Liver (tissue), 9 donors: ENCODE measurements around the gene POU3F1. TPM values are rescaled to one million over a fixed set of nuclear protein-coding genes. Genes with fewer than 3 reads are reported as not detected.
A peak's percentile ranks its signal among the peaks of the same experiment; 100 is the strongest.

ENCODE experiments used
- DNase-seq: peaks from one replicate; pipeline ENCODE4 v3.0.0-alpha.2; 2017; ENCODE audit warnings: low spot score
- H3K27ac ChIP-seq, 2 donors: one replicate each; pipeline ENCODE4 v1.7.0; 2013; ENCODE audit warnings: inconsistent platforms in 2 of 2, low read length in 2 of 2, control low read depth in 1 of 2, low read depth in 1 of 2, mild to moderate bottlenecking in 1 of 2
- H3K27me3 ChIP-seq, 4 donors: one replicate each; pipeline versions ENCODE4 v1.6.1 to v1.7.0; 2013; ENCODE audit warnings: low read length in 3 of 4, inconsistent platforms in 1 of 4, mild to moderate bottlenecking in 1 of 4, moderate library complexity in 1 of 4; ENCODE audit not compliant: control insufficient read depth in 4 of 4, insufficient read depth in 4 of 4
- H3K36me3 ChIP-seq, 4 donors: one replicate each; pipeline versions ENCODE4 v1.6.1 to v1.7.0; 2013; ENCODE audit warnings: low read length in 3 of 4, mild to moderate bottlenecking in 3 of 4, low read depth in 1 of 4, moderate library complexity in 1 of 4; ENCODE audit not compliant: control insufficient read depth in 4 of 4, insufficient read depth in 3 of 4
- H3K4me1 ChIP-seq, 4 donors: one replicate each; pipeline versions ENCODE4 v1.6.1 to v1.7.0; 2013; ENCODE audit warnings: low read length in 3 of 4, mild to moderate bottlenecking in 3 of 4, moderate library complexity in 1 of 4; ENCODE audit not compliant: control insufficient read depth in 4 of 4, insufficient read depth in 4 of 4
- H3K4me3 ChIP-seq, 3 donors: one replicate each; pipeline versions ENCODE4 v1.6.1 to v1.7.0; 2013; ENCODE audit warnings: low read length in 3 of 3, control low read depth in 1 of 3, low read depth in 1 of 3, mild to moderate bottlenecking in 1 of 3
- H3K9ac ChIP-seq, 2 donors: one replicate each; pipeline ENCODE4 v1.7.0; 2013; ENCODE audit warnings: low read length in 2 of 2, mild to moderate bottlenecking in 2 of 2, moderate library complexity in 2 of 2, control low read depth in 1 of 2, low read depth in 1 of 2
- H3K9me3 ChIP-seq, 4 donors: one replicate each; pipeline versions ENCODE4 v1.6.1 to v1.7.0; 2013; ENCODE audit warnings: low read length in 3 of 4; ENCODE audit not compliant: control insufficient read depth in 4 of 4
- EGR1 ChIP-seq, 2 donors: IDR thresholded peaks; 2 replicates each; pipeline ENCODE4 v1.6.1; 2016 to 2018; ENCODE audit warnings: antibody characterized with exemption in 2 of 2, low read depth in 2 of 2
- FOXA1 ChIP-seq: IDR thresholded peaks from 2 replicates; pipeline ENCODE4 v1.6.1; 2016; ENCODE audit warnings: antibody characterized with exemption
- FOXA2 ChIP-seq: IDR thresholded peaks from 2 replicates; pipeline ENCODE4 v1.6.1; 2016; ENCODE audit warnings: antibody characterized with exemption
- GABPA ChIP-seq, 2 donors: IDR thresholded peaks in 1 of 2; conservative IDR thresholded peaks in 1 of 2; 2 replicates each; pipeline ENCODE4 v1.6.1; 2016; ENCODE audit warnings: antibody characterized with exemption in 2 of 2, mild to moderate bottlenecking in 1 of 2, moderate library complexity in 1 of 2
- HNF4G ChIP-seq: IDR thresholded peaks from 2 replicates; pipeline ENCODE4 v1.6.1; 2016; ENCODE audit warnings: antibody characterized with exemption
- JUND ChIP-seq, 2 donors: IDR thresholded peaks; 2 replicates each; pipeline ENCODE4 v1.6.1; 2016; ENCODE audit warnings: antibody characterized with exemption in 2 of 2
- MAX ChIP-seq: IDR thresholded peaks from 2 replicates; pipeline ENCODE4 v1.6.1; 2016; ENCODE audit warnings: antibody characterized with exemption
- NR2F2 ChIP-seq: IDR thresholded peaks from 2 replicates; pipeline ENCODE4 v1.6.1; 2016; ENCODE audit warnings: antibody characterized with exemption
- RXRA ChIP-seq, 2 donors: IDR thresholded peaks; 2 replicates each; pipeline ENCODE4 v1.6.1; 2017 to 2018; ENCODE audit warnings: antibody characterized with exemption in 2 of 2, mild to moderate bottlenecking in 1 of 2
- SP1 ChIP-seq: IDR thresholded peaks from 2 replicates; pipeline ENCODE4 v1.6.1; 2018; ENCODE audit warnings: antibody characterized with exemption, mild to moderate bottlenecking
- TAF1 ChIP-seq: conservative IDR thresholded peaks from 2 replicates; pipeline ENCODE4 v1.6.1; 2016; ENCODE audit warnings: antibody characterized with exemption, mild to moderate bottlenecking
- YY1 ChIP-seq: IDR thresholded peaks from 2 replicates; pipeline ENCODE4 v1.6.1; 2016; ENCODE audit warnings: antibody characterized with exemption, mild to moderate bottlenecking
- ZBTB33 ChIP-seq: IDR thresholded peaks from 2 replicates; pipeline ENCODE4 v1.6.1; 2016; ENCODE audit warnings: antibody characterized with exemption
- WGBS: extraction: QIAGEN DNeasy Blood & Tissue Kit; methylation state at CpG from one replicate; pipeline ENCODE4 v1.1.7; 2013; 5-methylcytosine and 5-hydroxymethylcytosine counted together
- polyA plus RNA-seq, 2 donors: library from polyadenylated mRNA; stranded (reverse) in 1 of 2; unstranded in 1 of 2; fragments of 200-250 nt in 1 of 2; fragments of >200 nt in 1 of 2; fragmentation: Nextera tagmentation in 1 of 2; extraction: Ambion mirVana in 1 of 2; gene quantifications; one replicate each; pipeline versions ENCODE4 v1.2.1 to v1.2.3, GENCODE V29; 2013 to 2015
- total RNA-seq, 2 donors: library from RNA; depleted of rRNA; stranded (reverse); fragments of >200 nt; gene quantifications; one replicate each; pipeline ENCODE4 v1.2.3, GENCODE V29; 2014
- TF ChIP-seq, protein P1 (sequence below): fragments of 150-350 bp; IDR thresholded peaks from 2 replicates; pipeline ENCODE4 v1.5.1; 2017; ENCODE audit warnings: improper control_type of control experiment, low read depth, low read length; ENCODE audit not compliant: missing input control
- TF ChIP-seq, protein P2 (sequence below): IDR thresholded peaks from 2 replicates; pipeline ENCODE4 v1.6.1; 2016; ENCODE audit warnings: antibody characterized with exemption, mild to moderate bottlenecking
- donor health status: healthy.
- donor health status: healthy.
- donor health status: healthy.
- donor health status: healthy.
- donor health status: healthy.

Gene POU3F1
- total and polyA plus RNA-seq, 4 donors = not detected

DNA sequence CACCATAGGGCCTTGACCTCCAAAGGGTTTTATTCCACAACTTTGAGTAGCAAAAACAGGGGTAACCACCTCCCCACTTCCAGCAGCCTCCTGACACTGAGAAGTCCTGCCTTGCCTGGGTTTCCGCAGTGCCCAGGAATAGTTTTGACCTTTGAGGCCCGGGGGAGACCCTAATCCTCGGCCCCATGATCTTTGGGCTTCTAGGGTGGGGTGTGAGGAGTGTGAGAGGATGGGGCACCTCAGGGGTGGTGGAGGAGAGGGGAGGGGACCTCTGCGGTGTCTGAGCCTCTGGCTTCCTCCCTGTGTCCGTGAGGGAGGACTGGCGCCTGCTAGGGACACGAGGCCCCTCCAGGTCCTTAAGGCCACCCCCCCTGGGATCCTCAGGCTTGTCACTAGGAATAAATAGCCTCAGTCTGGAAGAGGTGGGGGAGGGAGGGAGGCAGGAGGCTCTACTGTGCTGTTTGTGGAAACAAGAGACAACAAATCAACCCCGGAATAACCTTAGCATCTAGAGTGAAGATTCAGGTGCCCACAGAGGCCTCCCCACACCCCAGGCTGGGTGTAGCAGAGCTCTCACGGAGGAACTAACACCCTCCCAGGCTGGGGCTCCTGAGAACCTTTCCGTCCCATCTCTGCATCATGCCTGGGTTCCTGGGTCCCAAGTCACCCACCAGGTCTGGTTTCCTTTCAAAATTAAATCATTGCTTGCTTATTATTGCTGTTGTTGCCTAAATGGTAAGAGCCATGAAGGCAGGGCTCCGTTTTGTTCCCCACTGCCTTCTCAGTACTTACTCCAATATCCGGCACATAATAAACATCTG lies 40.4 kb downstream of the POU3F1 start (continued):
- TF ChIP-seq, protein P1, sequence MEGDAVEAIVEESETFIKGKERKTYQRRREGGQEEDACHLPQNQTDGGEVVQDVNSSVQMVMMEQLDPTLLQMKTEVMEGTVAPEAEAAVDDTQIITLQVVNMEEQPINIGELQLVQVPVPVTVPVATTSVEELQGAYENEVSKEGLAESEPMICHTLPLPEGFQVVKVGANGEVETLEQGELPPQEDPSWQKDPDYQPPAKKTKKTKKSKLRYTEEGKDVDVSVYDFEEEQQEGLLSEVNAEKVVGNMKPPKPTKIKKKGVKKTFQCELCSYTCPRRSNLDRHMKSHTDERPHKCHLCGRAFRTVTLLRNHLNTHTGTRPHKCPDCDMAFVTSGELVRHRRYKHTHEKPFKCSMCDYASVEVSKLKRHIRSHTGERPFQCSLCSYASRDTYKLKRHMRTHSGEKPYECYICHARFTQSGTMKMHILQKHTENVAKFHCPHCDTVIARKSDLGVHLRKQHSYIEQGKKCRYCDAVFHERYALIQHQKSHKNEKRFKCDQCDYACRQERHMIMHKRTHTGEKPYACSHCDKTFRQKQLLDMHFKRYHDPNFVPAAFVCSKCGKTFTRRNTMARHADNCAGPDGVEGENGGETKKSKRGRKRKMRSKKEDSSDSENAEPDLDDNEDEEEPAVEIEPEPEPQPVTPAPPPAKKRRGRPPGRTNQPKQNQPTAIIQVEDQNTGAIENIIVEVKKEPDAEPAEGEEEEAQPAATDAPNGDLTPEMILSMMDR = no peak
- TF ChIP-seq TAF1 (no peak), JUND (IDR thresholded peaks at IDR 0.05) (no peak), GABPA (IDR thresholded peaks at IDR 0.05 in 1 of 2, conservative IDR thresholded peaks at IDR 0.05 in 1 of 2) (no peak)

DNA sequence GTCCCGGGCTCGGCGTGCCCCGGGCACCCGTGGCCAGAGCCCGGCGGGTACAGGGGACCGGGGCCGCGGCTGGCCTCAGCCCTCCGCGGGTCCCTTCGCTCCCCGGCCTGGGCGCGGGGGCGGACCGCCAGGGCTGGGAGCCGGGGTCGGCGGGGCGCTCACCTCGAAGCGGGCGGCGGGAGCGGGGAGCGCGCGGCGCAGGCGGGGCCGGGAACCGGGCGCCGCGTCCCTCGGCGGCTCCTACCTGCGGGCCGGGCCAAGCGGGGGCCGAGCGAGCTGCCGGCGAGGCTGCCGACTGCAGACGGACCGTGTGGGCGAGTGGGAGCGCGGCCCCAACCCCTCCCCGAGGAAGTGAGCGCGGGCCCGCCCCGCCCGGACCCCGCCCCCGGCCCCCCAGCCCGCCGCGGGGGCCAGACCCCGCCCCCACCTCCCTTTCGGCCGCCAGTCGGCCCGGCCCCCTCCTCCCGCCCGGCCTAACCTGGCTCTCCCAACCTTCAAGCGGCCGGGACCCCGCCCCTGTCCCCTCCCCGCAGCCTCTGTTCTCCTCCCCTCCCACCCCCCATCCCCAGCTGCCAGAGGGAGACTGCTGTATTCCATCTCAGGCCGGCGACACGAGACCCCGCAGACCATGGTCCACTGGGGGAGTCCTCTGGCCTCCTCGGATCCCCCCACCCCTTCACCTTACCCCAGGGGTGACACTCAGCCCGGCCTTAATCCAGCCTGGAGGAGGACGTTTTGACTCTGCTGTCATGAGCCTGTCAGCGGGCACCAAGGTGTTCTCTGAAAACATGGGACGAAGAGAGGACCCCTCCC lies 41.2 kb downstream of the POU3F1 start, which contains the start of gene FHL3:
Gene FHL3 (minus strand): TSS at position 320 of the 813 bp plus-strand sequence. CDS start 6,102 bp downstream, outside the sequence.
- DNase-seq = peak; percentile 54
- TF ChIP-seq MAX (no peak), EGR1 (IDR thresholded peaks at IDR 0.05; ENCODE audit: low read depth in 2 of 2) (no peak), YY1 (no peak), FOXA1 (no peak), NR2F2 (no peak)

GRCh38 chr1:38004284-38005108 lies 42.1 kb downstream of the POU3F1 start:
- Histone ChIP-seq H3K4me1 (peaks cover 0 to 19% (median 6%) of the 10 kb centered on the region in 4 donors), H3K9me3 (no peaks in the 10 kb centered on the region), H3K36me3 (no peaks in the 10 kb centered on the region), H3K4me3 (peak overlapping the region; percentile 27 to 79 (median 55)), H3K27me3 (no peaks in the 10 kb centered on the region), H3K27ac (peak overlapping the region; percentile 56 to 62), H3K9ac (peak overlapping the region; percentile 10 to 82)
- WGBS = 35% methylated on average over 26 of the region's 26 CpGs
- DNase-seq = no peak
- TF ChIP-seq HNF4G (no peak), JUND (IDR thresholded peaks at IDR 0.05) (no peak), GABPA (IDR thresholded peaks at IDR 0.05 in 1 of 2, conservative IDR thresholded peaks at IDR 0.05 in 1 of 2) (no peak), SP1 (no peak), NR2F2 (no peak), TAF1 (no peak), FOXA2 (no peak), ZBTB33 (no peak), YY1 (no peak), RXRA (IDR thresholded peaks at IDR 0.05) (no peak)
- TF ChIP-seq, protein P2, sequence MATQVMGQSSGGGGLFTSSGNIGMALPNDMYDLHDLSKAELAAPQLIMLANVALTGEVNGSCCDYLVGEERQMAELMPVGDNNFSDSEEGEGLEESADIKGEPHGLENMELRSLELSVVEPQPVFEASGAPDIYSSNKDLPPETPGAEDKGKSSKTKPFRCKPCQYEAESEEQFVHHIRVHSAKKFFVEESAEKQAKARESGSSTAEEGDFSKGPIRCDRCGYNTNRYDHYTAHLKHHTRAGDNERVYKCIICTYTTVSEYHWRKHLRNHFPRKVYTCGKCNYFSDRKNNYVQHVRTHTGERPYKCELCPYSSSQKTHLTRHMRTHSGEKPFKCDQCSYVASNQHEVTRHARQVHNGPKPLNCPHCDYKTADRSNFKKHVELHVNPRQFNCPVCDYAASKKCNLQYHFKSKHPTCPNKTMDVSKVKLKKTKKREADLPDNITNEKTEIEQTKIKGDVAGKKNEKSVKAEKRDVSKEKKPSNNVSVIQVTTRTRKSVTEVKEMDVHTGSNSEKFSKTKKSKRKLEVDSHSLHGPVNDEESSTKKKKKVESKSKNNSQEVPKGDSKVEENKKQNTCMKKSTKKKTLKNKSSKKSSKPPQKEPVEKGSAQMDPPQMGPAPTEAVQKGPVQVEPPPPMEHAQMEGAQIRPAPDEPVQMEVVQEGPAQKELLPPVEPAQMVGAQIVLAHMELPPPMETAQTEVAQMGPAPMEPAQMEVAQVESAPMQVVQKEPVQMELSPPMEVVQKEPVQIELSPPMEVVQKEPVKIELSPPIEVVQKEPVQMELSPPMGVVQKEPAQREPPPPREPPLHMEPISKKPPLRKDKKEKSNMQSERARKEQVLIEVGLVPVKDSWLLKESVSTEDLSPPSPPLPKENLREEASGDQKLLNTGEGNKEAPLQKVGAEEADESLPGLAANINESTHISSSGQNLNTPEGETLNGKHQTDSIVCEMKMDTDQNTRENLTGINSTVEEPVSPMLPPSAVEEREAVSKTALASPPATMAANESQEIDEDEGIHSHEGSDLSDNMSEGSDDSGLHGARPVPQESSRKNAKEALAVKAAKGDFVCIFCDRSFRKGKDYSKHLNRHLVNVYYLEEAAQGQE = no peak
- TF ChIP-seq, protein P1 = no peak

More for the DNA sequence above, 41.2 kb downstream of the POU3F1 start, which contains the start of gene FHL3:
- peak within 1 kb of the TSS; percentile 62 to 63 for H3K27ac ChIP-seq
- peak within 1 kb of the TSS; percentile 27 to 79 (median 55) for H3K4me3 ChIP-seq
- no peaks in the 10 kb centered on the region for H3K36me3 ChIP-seq
- H3K4me1 ChIP-seq = peaks cover 0 to 15% (median 6%) of the 10 kb centered on the region in 4 donors
- no peaks in the 10 kb centered on the region for H3K27me3 ChIP-seq
- no peaks in the 10 kb centered on the region for H3K9me3 ChIP-seq
- H3K9ac ChIP-seq = peak within 1 kb of the TSS; percentile 10 to 82
- WGBS = 4% methylated on average over 83 of the region's 83 CpGs
